ENCODE measurements around the gene C1orf167. TPM values are rescaled to one million over a fixed set of nuclear protein-coding genes. Genes with fewer than 3 reads are reported as not detected.

Gene C1orf167
- polyA plus RNA-seq, 1 experiment, result 0.11 TPM

GRCh38 chr1:11817192-11817591 is 55.2 kb downstream of the C1orf167 start:
- no peak for DNase-seq (ENCODE audit: low read depth, low spot score)
- Histone ChIP-seq H3K27ac (ENCODE audit: low read depth, low read length) (no peak overlapping the region), H3K9me3 (ENCODE audit: control insufficient read depth, insufficient read depth, low read length) (no peaks in the 10 kb centered on the region), H3K4me3 (ENCODE audit: low read depth, low read length) (no peak overlapping the region), H3K27me3 (ENCODE audit: control insufficient read depth, insufficient read depth, low read length) (no peaks in the 10 kb centered on the region)
- POLR2A ChIA-PET, result no interaction called here
- CTCF ChIA-PET, result no interaction called here
- TF ChIP-seq CTCF (IDR thresholded peaks at IDR 0.05; ENCODE audit: low read depth, low read length), result no peak

GRCh38 chr1:11822091-11822490 is 60.1 kb downstream of the C1orf167 start:
- ChIA-PET CTCF (interaction anchor here (1.4 to 1.5 kb wide), 2 partner anchors 16 to 86 kb away, joined by 6 read pairs; no protein-coding TSS in a partner anchor), POLR2A (interaction anchor here (1.2 to 1.6 kb wide), 2 partner anchors 16 to 86 kb away, joined by 6 to 23 read pairs; partner anchors contain the start of genes CLCN6 and MTHFR)
- no peak for DNase-seq (ENCODE audit: low read depth, low spot score)
- Histone ChIP-seq H3K9me3 (ENCODE audit: control insufficient read depth, insufficient read depth, low read length) (no peaks in the 10 kb centered on the region), H3K27ac (ENCODE audit: low read depth, low read length) (peak overlapping the region; percentile 57), H3K4me3 (ENCODE audit: low read depth, low read length) (no peak overlapping the region), H3K27me3 (ENCODE audit: control insufficient read depth, insufficient read depth, low read length) (no peaks in the 10 kb centered on the region)
- TF ChIP-seq CTCF (IDR thresholded peaks at IDR 0.05; ENCODE audit: low read depth, low read length), result no peak

- TF ChIP-seq CTCF (IDR thresholded peaks at IDR 0.05; ENCODE audit: low read depth, low read length), result no peak
- no peaks in the 10 kb centered on the region for H3K27me3 ChIP-seq (ENCODE audit: control insufficient read depth, insufficient read depth, low read length)
- no peak overlapping the region for H3K27ac ChIP-seq (ENCODE audit: low read depth, low read length)
- CTCF ChIA-PET, result interaction anchor here (0.7 to 1.8 kb wide), 3 partner anchors 13 to 84 kb away, joined by 3 to 5 read pairs (median 3); no protein-coding TSS in a partner anchor
- no peaks in the 10 kb centered on the region for H3K9me3 ChIP-seq (ENCODE audit: control insufficient read depth, insufficient read depth, low read length)
- DNase-seq (ENCODE audit: low read depth, low spot score), result no peak
- H3K4me3 ChIP-seq (ENCODE audit: low read depth, low read length), result no peak overlapping the region
- POLR2A ChIA-PET, result interaction anchor here (1.0 kb wide), 1 partner anchor 17 kb away, joined by 4 read pairs; the partner anchor contains the start of gene CLCN6
Observed at GRCh38 chr1:11823366-11824137, 61.6 kb downstream of the C1orf167 start.

- TF ChIP-seq CTCF (IDR thresholded peaks at IDR 0.05; ENCODE audit: low read depth, low read length), result no peak
- Histone ChIP-seq H3K9me3 (ENCODE audit: control insufficient read depth, insufficient read depth, low read length) (no peaks in the 10 kb centered on the region), H3K27me3 (ENCODE audit: control insufficient read depth, insufficient read depth, low read length) (no peaks in the 10 kb centered on the region), H3K4me3 (ENCODE audit: low read depth, low read length) (no peak overlapping the region), H3K27ac (ENCODE audit: low read depth, low read length) (no peak overlapping the region)
- ChIA-PET CTCF (interaction anchor here (1.1 kb wide), 1 partner anchor 13 kb away, joined by 4 read pairs; no protein-coding TSS in a partner anchor), POLR2A (no interaction called here)
- no peak for DNase-seq (ENCODE audit: low read depth, low spot score)
Observed at GRCh38 chr1:11825131-11825530, 63.1 kb downstream of the C1orf167 start.

- H3K4me3 ChIP-seq (ENCODE audit: low read depth, low read length), result no peak overlapping the region
- no peak for DNase-seq (ENCODE audit: low read depth, low spot score)
- CTCF ChIA-PET, result no interaction called here
- H3K9me3 ChIP-seq (ENCODE audit: control insufficient read depth, insufficient read depth, low read length), result no peaks in the 10 kb centered on the region
- TF ChIP-seq CTCF (IDR thresholded peaks at IDR 0.05; ENCODE audit: low read depth, low read length), result no peak
- H3K27ac ChIP-seq (ENCODE audit: low read depth, low read length), result no peak overlapping the region
- POLR2A ChIA-PET, result no interaction called here
- H3K27me3 ChIP-seq (ENCODE audit: control insufficient read depth, insufficient read depth, low read length), result no peaks in the 10 kb centered on the region
Observed at GRCh38 chr1:11826946-11827345, 65.0 kb downstream of the C1orf167 start.
